GM12875 (cell line): ENCODE measurements around the gene RIC1.

Experiments
- H3K4me3 ChIP-seq: one replicate; pipeline ENCODE4 v1.5.1; 2011; ENCODE audit warnings: low read depth, low read length, control low read depth
- CTCF ChIP-seq: IDR thresholded peaks from 2 replicates; pipeline ENCODE4 v1.5.1; 2011; ENCODE audit warnings: low read depth, mild to moderate bottlenecking, control low read depth, inconsistent platforms, low read length, moderate library complexity, borderline replicate concordance; ENCODE audit not compliant: insufficient read depth

The RIC1 gene

GRCh38 chr9:5813824-5814223, 184.9 kb downstream of the RIC1 start:
- H3K4me3 ChIP-seq = no peak overlapping the region
- no peak for TF ChIP-seq CTCF

GRCh38 chr9:5815461-5815860, 186.6 kb downstream of the RIC1 start:
- H3K4me3 ChIP-seq = no peak overlapping the region
- no peak for TF ChIP-seq CTCF

GRCh38 chr9:5817862-5818261, 189.0 kb downstream of the RIC1 start:
- H3K4me3 ChIP-seq = no peak overlapping the region
- no peak for TF ChIP-seq CTCF

- TF ChIP-seq CTCF = no peak
- no peak overlapping the region for H3K4me3 ChIP-seq
These were observed 189.7 kb downstream of the RIC1 start for GRCh38 chr9:5818424-5819142.

GRCh38 chr9:5819174-5819573, 190.3 kb downstream of the RIC1 start:
- no peak overlapping the region for H3K4me3 ChIP-seq
- no peak for TF ChIP-seq CTCF

- TF ChIP-seq CTCF = no peak
- no peak overlapping the region for H3K4me3 ChIP-seq
These were observed 191.5 kb downstream of the RIC1 start for GRCh38 chr9:5820425-5820824.

- no peak overlapping the region for H3K4me3 ChIP-seq
These were observed 196.3 kb downstream of the RIC1 start for GRCh38 chr9:5825223-5825622.

More at GRCh38 chr9:5825223-5825622, 196.3 kb downstream of the RIC1 start:
- no peak for TF ChIP-seq CTCF
